Umbilical cord (tissue), 2 donors: Measurements from ENCODE around the gene NTSR1. TPM values are rescaled to one million over a fixed set of nuclear protein-coding genes. Genes with fewer than 3 reads are reported as not detected.
"Not testable (repeated sequence)": the region's sequence is repeated elsewhere in the genome, so short reads cannot be mapped to it uniquely, and the experiment has no call there.

ENCODE experiments used
- DNase-seq: peaks from one replicate; pipeline ENCODE4 v3.0.0-alpha.2; 2015; ENCODE audit warnings: low spot score
- total RNA-seq: library from RNA; depleted of rRNA; stranded (reverse); fragments of >200 nt; gene quantifications from one replicate; pipeline ENCODE4 v1.2.3, GENCODE V29; 2014; ENCODE audit warnings: low replicate concordance; ENCODE audit not compliant: insufficient read depth

NTSR1 gene
- total RNA-seq, 1 donor from 2014 or later: 1.4 TPM

DNA sequence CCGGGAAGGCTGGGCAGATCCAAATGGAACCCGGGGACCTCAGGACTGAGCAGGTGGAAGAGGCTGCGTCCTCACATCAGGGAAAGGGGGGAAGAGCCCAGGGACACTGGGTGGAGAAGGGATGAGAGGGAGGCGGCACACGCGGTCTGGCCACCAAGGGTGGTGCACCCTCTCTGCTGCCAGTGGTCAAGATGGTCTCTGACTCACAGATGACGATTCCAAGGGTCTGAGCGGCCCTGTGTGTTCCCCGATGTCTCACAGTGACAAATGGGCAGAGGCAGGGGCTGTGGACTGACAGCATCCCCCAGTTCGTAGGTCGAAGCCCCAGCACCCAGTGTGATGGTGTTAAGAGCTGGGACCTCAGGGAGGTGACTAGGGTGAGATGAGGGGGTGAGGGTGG lies 34.3 kb upstream of the NTSR1 start:
- DNase-seq: no peak

DNA sequence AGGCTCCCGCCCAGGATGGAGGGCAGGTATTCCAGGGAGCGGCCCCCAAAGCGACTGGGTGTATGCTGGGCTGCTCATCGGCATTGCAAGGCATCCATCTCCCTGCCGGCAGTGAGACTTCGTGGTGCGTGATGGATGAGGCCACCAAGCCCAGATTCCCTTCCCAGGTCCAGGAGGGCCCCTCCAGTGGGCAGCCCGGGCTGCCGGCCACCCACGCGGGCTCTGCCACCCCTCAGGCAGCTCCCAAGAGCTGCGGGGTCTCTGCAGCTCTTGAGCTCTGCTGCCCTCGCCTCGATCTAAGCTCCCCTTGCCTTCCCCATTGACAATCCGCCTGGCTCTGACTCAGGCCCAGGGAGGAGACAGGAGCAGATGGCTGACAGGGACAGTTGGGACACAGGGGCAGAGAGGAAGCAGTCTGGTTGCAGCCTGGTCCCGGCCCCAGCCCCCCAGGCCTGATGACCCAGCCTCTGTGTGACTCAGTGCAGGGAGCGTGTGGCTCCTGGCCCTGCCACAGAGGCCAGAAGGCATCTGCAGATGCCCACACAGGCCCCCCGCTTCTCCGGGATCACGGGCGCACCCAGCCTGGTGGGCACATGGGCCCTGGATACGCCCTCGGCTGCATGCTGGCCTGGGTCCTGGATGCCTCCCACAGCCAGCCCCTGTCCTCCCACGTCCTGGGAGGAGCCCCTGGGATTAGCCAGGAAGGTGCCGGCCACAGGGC lies 33.3 kb upstream of the NTSR1 start:
- no peak for DNase-seq

DNA sequence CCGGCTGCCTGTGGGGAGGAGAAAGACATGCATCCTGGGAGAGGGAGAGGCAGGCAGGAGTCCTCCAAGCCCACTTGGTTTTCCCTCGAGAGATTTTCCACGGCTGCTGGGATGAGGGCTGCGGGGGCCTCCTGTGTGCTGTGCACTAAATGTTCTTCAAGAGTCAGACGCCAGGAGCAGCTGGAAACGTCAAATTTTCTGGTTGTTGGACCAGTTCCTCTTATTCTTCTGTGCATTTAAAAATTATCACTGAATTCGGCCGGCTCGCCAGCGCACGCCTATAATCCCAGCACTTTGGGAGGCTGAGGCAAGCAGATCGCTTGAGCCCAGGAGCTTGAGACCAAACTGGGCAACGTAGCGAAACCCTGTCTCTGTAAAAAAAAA lies 32.8 kb upstream of the NTSR1 start:
- DNase-seq: no peak

DNA sequence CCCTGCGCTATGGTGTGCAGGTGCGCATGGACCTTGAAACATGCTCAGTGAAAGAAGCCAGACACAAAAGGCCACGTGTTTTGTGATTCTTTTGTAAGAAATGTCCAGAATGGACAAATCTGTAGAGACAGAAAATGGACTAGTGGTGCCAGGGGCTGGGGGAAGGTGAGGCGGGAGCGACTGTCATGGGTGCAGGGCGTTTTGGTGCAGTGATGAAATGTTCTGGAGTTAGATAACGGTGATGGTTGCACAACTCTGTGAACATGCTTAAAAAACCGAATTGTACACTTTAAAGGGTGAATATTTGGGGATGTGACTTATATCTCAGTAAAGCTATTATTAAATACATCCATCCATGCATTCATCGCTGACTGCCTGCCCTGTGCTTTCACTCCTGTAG lies 31.7 kb upstream of the NTSR1 start:
- DNase-seq: no peak

DNA sequence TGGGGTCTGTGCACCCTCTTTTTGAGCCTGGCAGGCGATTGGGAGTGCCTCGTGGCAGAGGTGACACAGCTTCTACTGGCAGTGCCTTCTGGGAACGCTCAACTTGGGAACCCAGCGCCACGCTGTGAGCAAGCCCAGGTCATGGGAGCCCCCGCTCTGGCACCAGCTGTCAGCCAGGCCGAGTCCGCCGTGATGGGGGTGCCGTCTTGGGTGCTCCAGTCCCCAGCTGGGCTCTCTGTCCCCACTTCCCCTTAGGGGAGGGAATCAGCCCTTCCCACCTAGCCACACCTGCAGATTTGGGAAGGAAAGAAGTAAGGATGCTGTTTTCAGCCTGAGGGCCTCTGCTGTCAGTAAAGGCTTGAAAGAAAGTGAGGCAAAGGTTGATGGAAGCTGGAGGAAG lies 31.0 kb upstream of the NTSR1 start:
- DNase-seq: no peak

DNA sequence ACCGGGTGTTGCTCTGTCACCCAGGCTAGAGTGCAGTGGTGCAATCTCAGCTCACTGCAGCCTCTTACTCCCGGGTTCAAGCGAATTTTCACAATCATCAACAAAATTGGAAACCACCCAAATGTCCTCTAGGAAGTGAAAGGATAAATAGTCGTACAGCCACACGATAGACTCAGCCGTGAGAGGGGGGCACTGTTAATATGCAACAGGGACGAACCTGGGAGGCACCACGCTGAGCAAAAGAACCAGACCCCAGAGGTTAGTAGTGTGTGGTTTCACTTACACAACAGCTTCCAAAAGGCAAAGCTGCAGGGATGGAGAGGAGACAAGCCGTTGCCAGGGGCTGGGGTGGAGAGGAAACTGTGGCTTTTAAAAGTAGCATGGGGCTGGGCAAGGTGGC lies 30.1 kb upstream of the NTSR1 start:
- DNase-seq: no peak

DNA sequence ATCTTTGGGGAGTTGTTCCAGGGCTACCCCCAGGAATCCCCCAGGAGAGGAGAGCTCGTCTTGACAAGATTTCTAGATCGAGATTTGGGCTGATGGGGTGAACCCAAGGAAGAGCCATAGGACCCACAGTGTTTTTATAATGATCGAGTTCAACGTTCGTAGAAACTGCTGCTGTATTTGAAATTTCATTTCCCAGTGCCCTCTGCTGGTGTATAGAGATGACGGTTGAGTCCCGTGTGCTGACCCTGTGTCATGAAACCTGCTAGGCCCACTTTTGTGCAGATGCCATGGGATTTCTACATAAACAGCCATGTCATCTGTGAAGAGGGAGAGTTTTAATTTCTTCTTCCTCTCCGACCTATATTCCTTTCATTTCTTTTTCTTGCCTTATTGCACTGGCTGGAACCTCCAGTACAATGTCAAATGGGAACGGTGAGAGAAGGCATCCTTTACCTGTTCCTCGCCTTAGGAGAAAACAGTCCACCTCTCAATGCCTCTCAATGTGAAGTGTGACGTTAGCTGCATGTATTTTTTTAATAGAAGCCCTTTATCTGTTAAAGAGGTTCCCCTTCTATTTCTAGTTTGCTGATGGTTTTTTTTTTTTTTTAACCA lies 28.6 kb upstream of the NTSR1 start:
- DNase-seq: no peak

DNA sequence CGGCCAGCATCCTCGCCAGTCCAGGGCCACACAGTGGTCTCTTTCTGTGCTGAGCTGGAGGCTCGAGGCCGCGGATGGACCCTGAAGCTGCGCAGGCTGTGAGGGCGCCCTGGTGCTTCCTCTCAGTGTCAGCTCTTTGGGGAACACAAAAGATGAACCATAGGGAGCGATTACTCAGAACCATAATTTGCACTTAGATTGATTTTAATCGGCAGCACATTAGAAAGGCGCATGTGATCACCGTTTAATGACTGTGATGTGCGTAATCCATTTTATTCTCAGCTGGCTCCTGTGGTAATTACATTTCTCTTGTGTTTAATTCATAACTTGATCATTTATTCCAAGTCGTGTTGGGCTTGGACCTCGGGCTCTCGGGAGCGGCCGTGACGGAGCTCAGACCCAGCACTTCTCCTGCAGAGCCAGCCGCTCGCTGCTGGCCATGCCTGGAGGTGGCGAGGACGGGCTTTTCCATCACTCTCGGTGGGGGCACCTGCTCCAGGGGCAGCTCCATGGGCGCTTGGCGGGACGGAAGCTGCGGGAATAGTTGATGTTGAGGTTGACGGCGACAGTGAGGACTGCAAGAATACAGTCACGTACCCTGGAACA lies 25.6 kb upstream of the NTSR1 start:
- DNase-seq: no peak

DNA sequence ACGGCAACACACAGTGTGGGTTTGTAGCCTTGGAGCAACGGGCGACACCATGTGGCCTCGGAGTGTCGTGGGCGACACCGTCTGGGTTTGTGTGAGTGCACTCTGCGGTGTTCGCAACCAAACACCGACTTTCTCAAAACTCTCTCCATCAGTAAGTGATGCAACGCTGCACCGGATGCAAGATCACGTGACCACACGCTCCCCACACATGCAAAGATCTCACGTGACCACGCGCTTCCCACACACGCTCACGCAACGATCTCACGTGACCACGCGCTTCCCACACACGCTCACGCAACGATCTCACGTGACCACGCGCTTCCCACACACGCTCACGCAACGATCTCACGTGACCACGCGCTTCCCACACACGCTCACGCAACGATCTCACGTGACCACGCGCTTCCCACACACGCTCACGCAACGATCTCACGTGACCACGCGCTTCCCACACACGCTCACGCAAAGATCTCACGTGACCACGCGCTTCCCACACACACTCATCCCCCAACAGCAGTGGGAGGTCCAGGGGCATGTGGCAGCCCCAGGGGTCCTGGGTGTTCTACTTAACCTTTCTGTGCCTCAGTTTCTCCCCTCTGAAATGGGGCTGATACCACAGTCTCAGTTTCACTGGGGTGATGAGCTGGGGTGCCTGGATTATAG lies 24.8 kb upstream of the NTSR1 start:
- DNase-seq: not testable (repeated sequence)

DNA sequence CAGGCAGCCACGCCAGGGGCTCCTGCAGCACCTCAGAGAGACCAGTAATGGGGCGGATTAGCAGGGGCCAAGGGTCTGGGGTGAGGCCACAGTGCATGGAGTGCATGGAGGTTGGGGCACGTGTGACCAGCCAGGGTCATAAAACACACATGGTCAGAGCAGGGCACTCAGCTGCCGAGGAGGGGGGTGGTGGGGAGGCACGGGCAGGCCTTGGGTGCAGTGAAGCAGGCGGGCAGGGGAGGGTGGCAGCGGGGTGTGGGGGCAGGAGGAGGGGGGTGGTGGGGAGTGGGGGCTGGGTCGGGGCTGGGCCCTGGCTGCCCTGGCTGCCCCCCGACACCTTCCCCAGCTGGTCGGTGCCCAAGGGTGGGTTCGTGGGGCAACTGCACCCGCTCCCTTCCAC lies 23.7 kb upstream of the NTSR1 start:
- DNase-seq: no peak

DNA sequence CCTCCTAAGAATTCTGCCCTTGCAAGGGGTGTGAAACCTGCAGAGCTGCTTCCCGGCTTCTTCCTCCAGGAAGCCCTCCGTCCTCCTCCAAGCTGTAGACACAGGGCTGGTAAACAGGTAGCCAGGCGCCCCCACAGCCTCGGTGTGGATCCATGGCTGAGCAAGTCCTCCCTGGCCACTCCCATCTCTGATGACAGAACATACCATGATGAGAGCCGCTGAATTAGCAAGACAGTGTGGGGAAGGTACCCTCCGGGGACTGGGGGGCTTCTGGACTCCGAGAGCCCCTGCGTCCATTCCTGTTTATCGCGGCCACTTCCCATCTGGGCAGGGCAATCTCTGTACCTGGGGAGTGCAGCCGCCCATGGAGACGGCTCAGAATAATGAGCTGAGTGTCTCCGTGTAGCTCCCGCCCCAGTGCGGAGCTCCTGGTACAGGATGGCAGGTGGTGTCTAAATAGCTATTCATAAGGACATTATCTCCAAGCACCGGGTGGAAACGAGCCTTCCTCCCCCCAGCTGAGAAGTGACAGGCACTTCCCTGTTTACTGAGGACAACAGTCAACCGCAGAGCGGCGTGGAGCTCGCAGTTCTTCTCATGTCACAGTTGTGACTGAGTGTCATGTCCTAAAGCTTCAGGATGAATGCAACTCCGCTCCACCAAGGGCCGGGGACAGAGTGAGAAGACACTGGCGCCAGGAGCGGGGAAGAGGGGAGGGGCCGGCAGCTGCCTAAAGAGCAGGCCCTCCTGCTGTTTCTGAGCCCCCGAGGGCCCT lies 22.7 kb upstream of the NTSR1 start:
- no peak for DNase-seq

DNA sequence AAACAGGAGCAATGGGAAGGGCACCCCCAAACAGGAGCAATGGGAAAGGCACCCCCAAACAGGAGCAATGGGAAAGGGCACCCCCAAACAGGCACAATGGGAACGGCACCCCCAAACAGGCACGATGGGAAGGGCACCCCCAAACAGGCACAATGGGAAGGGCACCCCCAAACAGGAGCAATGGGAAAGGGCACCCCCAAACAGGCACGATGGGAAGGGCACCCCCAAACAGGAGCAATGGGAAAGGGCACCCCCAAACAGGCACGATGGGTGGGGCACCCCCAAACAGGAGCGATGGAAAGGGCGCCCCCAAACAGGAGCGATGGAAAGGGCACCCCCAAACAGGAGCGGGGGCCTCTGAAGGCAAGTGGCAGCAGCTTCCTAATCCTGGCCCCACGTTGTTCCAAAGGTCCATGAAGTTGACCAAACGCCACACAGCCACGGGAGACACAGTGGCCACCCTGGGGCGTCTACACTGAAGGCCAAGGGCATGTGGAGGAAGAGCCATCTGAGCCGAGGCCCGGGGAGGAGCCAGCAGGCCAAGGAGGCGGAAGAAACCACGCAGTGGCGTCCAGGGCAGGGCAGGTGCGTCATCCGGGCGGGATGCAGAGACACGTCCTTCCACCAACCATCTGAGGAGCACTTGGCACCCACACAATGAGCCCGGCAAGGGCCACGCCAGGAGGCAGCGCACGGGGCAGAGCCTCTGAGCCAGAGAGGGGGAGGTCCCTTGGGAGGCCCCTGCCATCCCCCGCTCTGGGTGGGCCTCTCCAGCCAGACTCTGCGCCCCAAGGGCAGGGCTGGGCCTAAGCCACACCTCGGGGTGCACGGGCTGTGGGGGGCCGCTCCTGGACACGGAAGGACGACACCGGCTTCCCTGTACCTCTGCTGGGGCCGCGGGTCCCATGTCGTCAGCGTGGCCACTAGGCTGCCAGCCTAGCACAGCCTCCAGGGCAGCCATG lies 21.5 kb upstream of the NTSR1 start:
- DNase-seq: no peak

DNA sequence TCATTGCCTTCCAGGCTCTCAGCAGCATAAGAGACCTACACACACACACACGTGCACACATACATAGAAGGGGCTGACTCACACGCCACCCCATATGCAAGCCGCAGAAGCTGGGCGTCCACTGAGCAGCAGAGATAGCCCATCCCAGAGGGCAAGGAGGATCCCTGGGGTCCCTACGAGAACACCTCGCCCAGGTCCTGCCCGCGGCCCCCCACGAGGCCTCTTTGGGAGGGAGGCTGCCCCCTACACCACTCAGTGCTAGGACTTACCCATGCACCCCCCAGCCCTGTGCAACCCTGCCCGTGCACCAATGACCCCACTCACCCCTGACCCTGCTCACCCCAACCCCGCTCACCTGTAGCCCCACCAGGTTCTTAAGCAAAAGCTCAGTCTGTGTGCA lies 20.6 kb upstream of the NTSR1 start:
- DNase-seq: no peak

DNA sequence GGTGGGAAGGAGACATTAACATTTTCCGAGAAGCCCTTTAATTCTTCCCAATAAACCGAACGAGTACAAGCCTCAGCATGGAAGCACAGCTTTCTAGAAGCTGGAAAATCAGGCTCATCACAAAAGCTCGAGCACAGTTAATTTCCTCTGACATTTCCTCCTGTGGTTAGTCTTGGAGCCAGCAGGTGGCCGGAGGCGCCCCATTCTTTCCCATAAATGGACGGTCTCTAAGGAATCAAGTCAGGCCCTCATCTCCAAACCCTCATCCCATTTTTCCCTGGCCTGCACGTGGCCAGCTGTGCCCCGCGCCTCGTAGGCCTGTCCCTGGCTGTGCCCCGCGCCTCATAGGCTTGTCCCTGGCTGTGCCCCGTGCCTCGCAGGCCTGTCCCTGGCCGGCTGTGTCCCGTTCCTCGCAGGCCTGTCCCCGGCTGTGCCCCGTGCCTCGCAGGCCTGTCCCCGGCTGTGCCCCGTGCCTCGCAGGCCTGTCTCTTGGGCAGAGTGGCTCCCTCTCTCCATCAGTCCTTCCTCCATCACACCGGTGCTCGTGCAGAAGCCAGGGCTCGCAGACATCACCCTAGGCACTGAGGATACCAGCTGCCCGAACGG lies 19.7 kb upstream of the NTSR1 start:
- DNase-seq: no peak

DNA sequence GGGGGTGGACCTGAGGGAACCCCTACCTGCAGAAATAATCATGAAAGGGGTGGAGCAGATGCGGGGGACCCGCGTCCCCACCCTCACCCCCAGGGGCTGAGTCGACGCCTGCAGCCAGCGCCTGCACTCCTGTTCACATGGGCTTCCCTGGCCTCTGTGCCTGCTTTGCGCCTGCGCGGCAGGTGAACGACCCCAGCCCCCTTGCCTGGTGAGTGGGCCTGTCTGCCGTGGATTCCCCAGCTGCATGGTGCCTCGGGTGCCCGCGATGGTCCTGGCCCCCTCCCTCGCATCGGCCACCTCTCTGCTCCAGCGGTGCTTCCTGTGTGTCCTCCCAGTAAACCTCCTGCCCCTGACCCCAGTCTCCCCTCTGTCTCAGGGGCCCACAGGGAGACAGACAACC lies 18.8 kb upstream of the NTSR1 start:
- no peak for DNase-seq

DNA sequence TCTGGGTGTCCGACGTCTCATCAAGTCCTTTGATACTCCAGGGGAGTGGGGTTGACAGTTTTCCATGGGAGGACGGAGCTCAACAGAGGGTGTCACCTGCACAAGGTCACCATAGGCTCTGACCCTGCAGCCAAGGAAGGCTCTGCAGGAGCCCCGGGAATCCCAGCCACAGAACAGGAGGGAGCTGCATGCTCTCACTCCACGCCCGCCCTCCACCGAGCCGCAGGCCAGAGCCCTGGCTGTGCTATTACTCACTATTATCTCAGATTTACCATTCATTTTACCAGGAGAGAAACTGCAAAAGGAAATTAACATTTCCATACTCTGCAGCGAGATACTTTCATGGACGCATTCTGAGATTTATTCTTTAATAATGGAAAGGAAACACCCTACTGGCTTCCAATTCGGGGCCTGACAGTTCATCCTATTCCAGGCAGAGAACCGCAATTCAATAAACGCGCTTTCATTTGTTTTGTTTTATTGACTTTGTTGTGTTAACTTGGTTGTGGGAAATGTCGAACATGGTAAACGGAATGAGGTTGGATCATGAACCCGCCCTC lies 18.3 kb upstream of the NTSR1 start:
- DNase-seq: no peak

DNA sequence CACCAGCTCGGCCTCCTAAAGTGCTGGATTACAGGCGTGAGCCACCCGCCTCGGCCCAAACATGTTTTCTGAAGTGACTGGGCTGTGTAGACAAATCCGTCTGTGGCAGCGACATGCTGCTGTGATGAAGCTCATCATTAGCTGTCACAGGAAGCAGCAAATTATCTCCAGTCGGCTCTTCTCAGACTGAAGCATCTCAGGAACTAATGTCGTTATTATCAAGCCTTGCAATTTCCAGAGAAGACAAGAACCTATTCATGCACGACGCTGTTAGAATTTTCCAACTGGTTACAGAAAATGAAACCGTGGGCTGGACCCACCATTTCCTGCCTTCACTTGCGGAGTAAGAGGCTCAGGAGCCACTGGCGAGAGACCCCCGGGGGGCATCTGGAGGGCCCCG lies 17.1 kb upstream of the NTSR1 start:
- DNase-seq: no peak

DNA sequence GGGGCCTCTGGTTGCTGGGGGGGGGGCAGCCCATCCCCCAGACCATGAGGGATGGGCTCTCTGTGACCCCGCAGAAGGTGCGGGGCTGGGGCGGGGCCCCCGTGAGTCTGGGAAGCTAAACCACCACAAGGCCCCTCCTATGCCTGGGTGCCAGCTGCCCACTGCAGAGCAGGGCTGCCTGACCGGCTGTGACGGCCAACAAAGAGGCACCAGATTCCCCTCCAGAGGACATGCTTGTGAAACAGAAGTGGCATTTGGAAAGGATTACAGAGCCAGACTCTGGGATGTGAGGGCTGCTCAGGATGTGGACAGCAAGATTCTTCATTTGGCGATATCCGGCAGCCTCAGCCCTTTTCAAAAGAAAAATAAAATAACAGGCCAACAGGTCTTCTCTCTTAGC lies 16.5 kb upstream of the NTSR1 start:
- no peak for DNase-seq

DNA sequence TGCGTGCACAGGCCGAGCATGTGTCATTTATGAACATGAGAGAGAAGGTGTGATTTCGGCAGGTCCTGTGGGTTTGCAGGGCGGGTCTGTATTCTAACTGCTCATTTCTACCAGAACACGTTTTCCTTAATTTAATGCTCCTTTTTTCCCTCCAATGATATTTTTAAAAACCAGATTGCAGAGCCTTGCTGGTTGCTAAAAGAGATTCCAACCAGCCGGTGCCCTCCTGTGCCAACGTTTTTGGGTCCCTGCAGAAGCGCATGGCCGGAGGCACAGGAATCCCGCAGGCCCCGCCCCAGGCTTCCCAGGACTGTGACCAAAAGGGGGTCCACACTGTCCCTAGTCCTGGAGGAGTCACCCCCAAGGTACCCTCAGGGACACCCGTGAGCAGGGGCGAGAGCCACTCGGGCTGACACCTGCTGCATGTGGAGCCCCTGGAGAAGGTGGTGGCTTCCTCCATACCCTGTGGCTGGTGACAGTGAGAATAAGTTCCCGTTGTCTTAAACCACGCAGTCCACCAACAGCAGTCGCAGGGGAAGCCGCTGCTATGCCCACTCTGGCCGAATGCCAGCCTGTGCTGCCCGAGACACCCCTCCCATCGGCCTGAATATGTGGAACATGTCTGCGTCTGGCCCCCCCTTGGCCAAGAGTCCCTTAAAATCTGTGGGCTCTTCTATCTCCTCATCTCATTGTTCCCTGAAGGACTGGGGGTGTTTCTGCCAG lies 15.7 kb upstream of the NTSR1 start:
- DNase-seq: no peak
